Astrocyte of the spinal cord (primary cell): ENCODE results near the gene ADCY7.

Experiments used
- DNase-seq: peaks from one replicate; pipeline ENCODE4 v3.0.0; 2011; ENCODE audit warnings: low read depth, low spot score
- H3K4me3 ChIP-seq: 2 replicates; pipeline ENCODE4 v1.5.1; 2011; ENCODE audit warnings: low read depth, mild to moderate bottlenecking, low read length, moderate library complexity
- CTCF ChIP-seq: IDR thresholded peaks from 2 replicates; pipeline ENCODE4 v1.5.1; 2012; ENCODE audit warnings: low read depth, mild to moderate bottlenecking, low read length, inconsistent platforms
- in situ Hi-C: cut with HindIII; loops from 2 replicates; pipeline ENCODE4 v1.10.0; 2017; ENCODE audit warnings: low sequenced_read_pairs

ADCY7 gene

DNA sequence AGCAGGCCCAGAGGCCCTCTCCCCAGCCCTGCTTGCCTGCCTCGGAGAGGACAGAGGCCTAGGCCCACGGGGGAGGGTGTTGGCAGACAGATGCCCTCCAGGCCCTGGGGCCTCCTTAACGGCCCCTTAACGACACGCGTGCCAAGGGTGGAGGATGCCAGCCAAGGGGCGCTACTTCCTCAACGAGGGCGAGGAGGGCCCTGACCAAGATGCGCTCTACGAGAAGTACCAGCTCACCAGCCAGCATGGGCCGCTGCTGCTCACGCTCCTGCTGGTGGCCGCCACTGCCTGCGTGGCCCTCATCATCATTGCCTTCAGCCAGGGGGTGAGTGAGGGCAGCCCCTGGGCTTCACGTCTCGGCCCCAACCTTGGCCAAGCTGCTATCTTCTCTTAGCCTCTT lies 21.7 kb downstream of the ADCY7 start:
- in situ Hi-C loops, result no loop called here
- no peak for DNase-seq
- no peak overlapping the region for H3K4me3 ChIP-seq
- no peak for TF ChIP-seq CTCF

- in situ Hi-C loops, result no loop called here
- no peak for DNase-seq
- no peak for TF ChIP-seq CTCF
- H3K4me3 ChIP-seq, result no peak overlapping the region
These were observed 22.6 kb downstream of the ADCY7 start for GRCh38 chr16:50288920-50289319.

DNA sequence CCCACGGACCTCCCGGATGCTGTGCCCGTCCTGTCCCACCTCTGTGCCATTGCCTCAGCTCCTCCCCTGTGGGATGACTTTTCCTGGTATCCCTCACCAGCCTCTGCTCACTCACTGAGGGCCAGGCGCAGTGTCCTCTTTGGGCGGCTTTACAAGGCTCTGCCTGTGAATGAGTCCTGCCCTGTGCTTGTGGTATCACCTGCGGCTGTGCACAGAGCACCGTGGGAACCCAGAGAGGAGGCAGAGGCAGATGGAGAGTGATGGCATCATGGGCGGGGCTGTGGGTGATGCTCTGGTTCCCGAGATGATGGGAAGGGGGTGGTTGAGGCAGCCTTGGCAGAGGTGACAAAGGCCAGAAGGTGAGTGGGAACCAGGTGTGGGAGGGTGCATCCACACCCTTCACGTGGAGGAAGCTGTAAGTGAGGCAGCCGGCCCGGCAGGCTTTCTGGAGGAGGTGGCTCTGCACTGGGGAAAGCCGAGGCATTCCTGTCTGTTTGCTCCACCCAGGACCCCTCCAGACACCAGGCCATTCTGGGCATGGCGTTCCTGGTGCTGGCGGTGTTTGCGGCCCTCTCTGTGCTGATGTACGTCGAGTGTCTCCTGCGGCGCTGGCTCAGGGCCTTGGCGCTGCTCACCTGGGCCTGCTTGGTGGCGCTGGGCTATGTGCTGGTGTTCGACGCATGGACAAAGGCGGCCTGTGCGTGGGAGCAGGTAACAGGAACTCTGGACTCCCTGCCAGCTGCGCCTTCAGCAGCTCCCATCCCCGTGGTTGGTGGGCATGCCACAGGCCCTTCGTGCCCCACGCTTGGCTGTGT lies 23.8 kb downstream of the ADCY7 start:
- in situ Hi-C loops, result no loop called here
- TF ChIP-seq CTCF, result no peak
- no peak overlapping the region for H3K4me3 ChIP-seq
- DNase-seq, result no peak

GRCh38 chr16:50290856-50291255 lies 24.5 kb downstream of the ADCY7 start:
- in situ Hi-C loops, result no loop called here
- DNase-seq, result no peak
- TF ChIP-seq CTCF, result no peak
- H3K4me3 ChIP-seq, result no peak overlapping the region

- in situ Hi-C loops, result no loop called here
- no peak for TF ChIP-seq CTCF
- DNase-seq, result no peak
- no peak overlapping the region for H3K4me3 ChIP-seq
These were observed 25.6 kb downstream of the ADCY7 start for GRCh38 chr16:50291719-50292565.

DNA sequence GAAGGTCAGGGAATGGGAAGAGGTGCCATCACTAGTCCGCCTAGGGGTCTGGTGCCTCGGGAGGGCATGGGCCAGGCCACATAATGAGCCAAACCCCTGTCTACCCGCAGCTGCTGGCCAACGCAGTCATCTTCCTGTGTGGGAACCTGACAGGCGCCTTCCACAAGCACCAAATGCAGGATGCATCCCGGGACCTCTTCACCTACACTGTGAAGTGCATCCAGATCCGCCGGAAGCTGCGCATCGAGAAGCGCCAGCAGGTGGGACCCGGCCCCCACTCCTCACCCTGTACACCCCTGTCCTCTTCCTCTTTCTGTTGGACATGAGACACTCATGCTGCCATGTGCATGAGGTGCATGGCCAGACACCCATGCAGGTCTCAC lies 26.2 kb downstream of the ADCY7 start:
- in situ Hi-C loops, result no loop called here
- no peak overlapping the region for H3K4me3 ChIP-seq
- no peak for TF ChIP-seq CTCF
- no peak for DNase-seq
